ENCODE data around the gene PSPN. TPM values are rescaled to one million over a fixed set of nuclear protein-coding genes. Genes with fewer than 3 reads are reported as not detected.

Gene PSPN
- total RNA-seq, 2 donors from 2014 or later, result 1.4 to 2.8 TPM

- TF ChIP-seq, protein P1, sequence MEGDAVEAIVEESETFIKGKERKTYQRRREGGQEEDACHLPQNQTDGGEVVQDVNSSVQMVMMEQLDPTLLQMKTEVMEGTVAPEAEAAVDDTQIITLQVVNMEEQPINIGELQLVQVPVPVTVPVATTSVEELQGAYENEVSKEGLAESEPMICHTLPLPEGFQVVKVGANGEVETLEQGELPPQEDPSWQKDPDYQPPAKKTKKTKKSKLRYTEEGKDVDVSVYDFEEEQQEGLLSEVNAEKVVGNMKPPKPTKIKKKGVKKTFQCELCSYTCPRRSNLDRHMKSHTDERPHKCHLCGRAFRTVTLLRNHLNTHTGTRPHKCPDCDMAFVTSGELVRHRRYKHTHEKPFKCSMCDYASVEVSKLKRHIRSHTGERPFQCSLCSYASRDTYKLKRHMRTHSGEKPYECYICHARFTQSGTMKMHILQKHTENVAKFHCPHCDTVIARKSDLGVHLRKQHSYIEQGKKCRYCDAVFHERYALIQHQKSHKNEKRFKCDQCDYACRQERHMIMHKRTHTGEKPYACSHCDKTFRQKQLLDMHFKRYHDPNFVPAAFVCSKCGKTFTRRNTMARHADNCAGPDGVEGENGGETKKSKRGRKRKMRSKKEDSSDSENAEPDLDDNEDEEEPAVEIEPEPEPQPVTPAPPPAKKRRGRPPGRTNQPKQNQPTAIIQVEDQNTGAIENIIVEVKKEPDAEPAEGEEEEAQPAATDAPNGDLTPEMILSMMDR (IDR thresholded peaks at IDR 0.05), result no peak
- Histone ChIP-seq H3K4me1 (ENCODE audit: control insufficient read depth in 1 of 2, low read depth in 2 of 2) (peaks cover 5 to 22% of the 10 kb centered on the region in 2 donors), H3K36me3 (peaks cover 5% of the 10 kb centered on the region), H3K4me3 (no peak overlapping the region), H3K27me3 (replicated peaks; ENCODE audit: insufficient read depth) (no peaks in the 10 kb centered on the region), H3K27ac (no peak overlapping the region), H3K9me3 (no peaks in the 10 kb centered on the region)
- DNase-seq (ENCODE audit: low spot score) (no peak), ATAC-seq (ENCODE audit: insufficient number of reproducible peaks, low FRiP score, low read depth) (no peak)
Measured at GRCh38 chr19:6374711-6375410, 872 bp downstream of the PSPN start.

- no peak for ATAC-seq (ENCODE audit: insufficient number of reproducible peaks, low FRiP score, low read depth)
- TF ChIP-seq, protein P1 (IDR thresholded peaks at IDR 0.05), result no peak
- peak overlapping the region in 1 of 2 donors; percentile 58 for H3K27ac ChIP-seq
- peaks cover 2% of the 10 kb centered on the region for H3K36me3 ChIP-seq
- H3K9me3 ChIP-seq, result no peaks in the 10 kb centered on the region
- peak overlapping the region; percentile 100 for H3K4me3 ChIP-seq
- DNase-seq (ENCODE audit: low spot score), result no peak
- peaks cover 5 to 22% of the 10 kb centered on the region in 2 donors for H3K4me1 ChIP-seq (ENCODE audit: control insufficient read depth in 1 of 2, low read depth in 2 of 2)
- no peaks in the 10 kb centered on the region for H3K27me3 ChIP-seq (replicated peaks; ENCODE audit: insufficient read depth)
Measured at GRCh38 chr19:6374161-6374709, 1.5 kb downstream of the PSPN start.

DNA sequence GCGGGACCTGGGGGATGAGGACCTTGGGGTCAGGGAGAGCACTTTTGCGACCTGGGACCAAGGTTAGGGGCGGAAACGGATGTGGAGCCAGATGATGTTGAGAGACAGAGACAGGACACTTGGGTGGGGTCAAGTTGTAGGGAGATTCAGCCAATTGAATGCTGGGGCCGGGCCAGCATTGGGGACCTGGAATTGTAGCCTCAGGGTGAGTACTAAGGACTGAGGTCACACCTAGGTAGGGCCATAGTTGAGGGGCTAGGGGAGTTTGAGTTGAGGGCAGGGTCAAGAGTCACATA lies 2.0 kb downstream of the PSPN start:
- TF ChIP-seq, protein P1 (IDR thresholded peaks at IDR 0.05), result no peak
- Histone ChIP-seq H3K4me1 (ENCODE audit: control insufficient read depth in 1 of 2, low read depth in 2 of 2) (peaks cover 5 to 22% of the 10 kb centered on the region in 2 donors), H3K27me3 (replicated peaks; ENCODE audit: insufficient read depth) (no peaks in the 10 kb centered on the region), H3K4me3 (peak overlapping the region; percentile 100), H3K36me3 (peaks cover 7% of the 10 kb centered on the region), H3K27ac (peak overlapping the region; percentile 10 to 58), H3K9me3 (no peaks in the 10 kb centered on the region)
- DNase-seq (ENCODE audit: low spot score), result no peak
- ATAC-seq (ENCODE audit: insufficient number of reproducible peaks, low FRiP score, low read depth), result no peak

DNA sequence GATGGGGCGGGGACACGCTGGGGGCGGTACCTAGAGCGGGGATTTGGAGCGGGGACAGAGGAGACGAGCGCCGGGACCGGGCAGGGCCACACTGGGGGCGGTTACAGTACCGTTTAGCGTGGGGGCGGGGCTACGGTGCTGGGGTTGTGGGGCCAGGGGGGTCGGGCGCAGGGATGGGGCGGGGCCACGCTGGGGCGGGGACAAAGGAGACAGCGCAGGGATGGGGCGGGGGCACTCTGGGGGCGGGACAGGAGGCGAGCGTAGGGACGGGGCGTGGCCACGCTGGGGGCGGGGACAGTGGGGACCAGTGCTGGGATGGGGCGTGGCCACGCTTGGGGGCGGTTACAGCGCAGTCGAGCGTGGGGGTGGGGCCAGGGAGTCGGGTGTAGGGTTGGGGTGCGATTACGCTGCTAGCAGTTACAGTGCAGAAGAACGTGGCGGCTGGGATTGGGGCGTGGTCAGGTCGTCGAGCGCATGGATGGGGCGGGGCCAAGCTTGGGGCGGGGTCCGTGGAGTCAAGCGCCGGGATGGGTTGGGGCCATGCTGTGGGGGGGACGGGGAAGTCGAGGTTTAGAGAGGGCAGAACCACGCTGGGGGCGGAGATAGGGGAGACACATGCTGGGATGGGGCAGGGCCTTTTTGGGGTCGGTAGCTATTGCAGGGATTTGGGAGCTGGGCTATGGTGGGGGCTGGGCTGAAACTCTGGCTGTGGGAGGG lies 2.5 kb downstream of the PSPN start:
- H3K4me1 ChIP-seq (ENCODE audit: control insufficient read depth in 1 of 2, low read depth in 2 of 2), result peaks cover 5 to 19% of the 10 kb centered on the region in 2 donors
- no peaks in the 10 kb centered on the region for H3K9me3 ChIP-seq
- DNase-seq (ENCODE audit: low spot score), result peak; percentile 96

More for the DNA sequence above, 2.5 kb downstream of the PSPN start:
- Histone ChIP-seq H3K4me3 (peak overlapping the region; percentile 100), H3K27me3 (replicated peaks; ENCODE audit: insufficient read depth) (no peaks in the 10 kb centered on the region), H3K27ac (peak overlapping the region; percentile 98 to 100), H3K36me3 (peaks cover 12% of the 10 kb centered on the region)
- TF ChIP-seq, protein P1 (IDR thresholded peaks at IDR 0.05), result no peak
- ATAC-seq (ENCODE audit: insufficient number of reproducible peaks, low FRiP score, low read depth), result peak; percentile 78

All from thoracic aorta (tissue), 2 donors.